Calu3 (cell line): ENCODE results near the gene NMRAL1. TPM values are rescaled to one million over a fixed set of nuclear protein-coding genes. Genes with fewer than 3 reads are reported as not detected.

ENCODE experiments used
- BruUV-seq: library from RNA; stranded (reverse); fragments of 400-500 nt; replicated peaks from 2 replicates; lab custom pipeline; 2021; lab: Mats Ljungman, UMichigan
- CTCF ChIA-PET: fragments of 300-600 bp; sonication (Branson Sonifier 250); formaldehyde crosslinking; loops from one replicate; lab custom pipeline; 2022; ENCODE audit warnings: antibody characterized with exemption; lab: Charles Lee
- DNase-seq: peaks from one replicate; pipeline ENCODE4 v3.0.0; 2022
- H3K27ac Mint-ChIP-seq: one replicate; pipeline ENCODE4 v1.8.0; 2022; ENCODE audit warnings: mixed read lengths; ENCODE audit not compliant: unreplicated experiment
- H3K27me3 Mint-ChIP-seq: one replicate; pipeline ENCODE4 v1.8.0; 2022; ENCODE audit warnings: mixed read lengths; ENCODE audit not compliant: unreplicated experiment
- H3K36me3 Mint-ChIP-seq: one replicate; pipeline ENCODE4 v1.8.0; 2022; ENCODE audit warnings: mild to moderate bottlenecking, moderate library complexity, mixed read lengths; ENCODE audit not compliant: insufficient read depth, unreplicated experiment
- H3K4me1 Mint-ChIP-seq: one replicate; pipeline ENCODE4 v1.8.0; 2022; ENCODE audit warnings: mild to moderate bottlenecking, low read depth, mixed read lengths; ENCODE audit not compliant: unreplicated experiment
- H3K4me3 Mint-ChIP-seq: one replicate; pipeline ENCODE4 v1.8.0; 2022; ENCODE audit warnings: mild to moderate bottlenecking, low read depth, moderate library complexity, mixed read lengths; ENCODE audit not compliant: unreplicated experiment
- H3K9me3 Mint-ChIP-seq: one replicate; pipeline ENCODE4 v1.8.0; 2022; ENCODE audit warnings: low read depth, mixed read lengths; ENCODE audit not compliant: unreplicated experiment
- CTCF ChIP-seq: fragments of 200-600 bp; IDR thresholded peaks from one replicate; pipeline ENCODE4 v1.8.0; 2022; ENCODE audit warnings: antibody characterized with exemption; ENCODE audit not compliant: unreplicated experiment
- intact Hi-C: fragments of 100-400 bp; cut with micrococcal nuclease; formaldehyde crosslinking; loops from one replicate; pipeline ENCODE4 v1.10.0; 2022; ENCODE audit not compliant: unreplicated experiment
- total RNA-seq: library from RNA; stranded (reverse); gene quantifications from 2 replicates; pipeline ENCODE4 v1.2.3, GENCODE V29; 2022

The NMRAL1 gene
- total RNA-seq, 1 experiment from 2014 or later, result 101 TPM

GRCh38 chr16:4500272-4500671 is 25.8 kb upstream of the NMRAL1 start:
- TF ChIP-seq CTCF, result no peak
- intact Hi-C loops, result no loop called here
- Mint-ChIP-seq H3K27me3 (no peaks in the 10 kb centered on the region), H3K36me3 (peaks cover 24% of the 10 kb centered on the region), H3K27ac (no peak overlapping the region), H3K4me3 (no peak overlapping the region), H3K9me3 (no peaks in the 10 kb centered on the region), H3K4me1 (peaks cover 64% of the 10 kb centered on the region)
- CTCF ChIA-PET, result interaction anchor here (0.6 to 1.5 kb wide), 11 partner anchors 9 to 85 kb away, joined by 3 to 6 read pairs (median 4); partner anchors contain the start of gene HMOX2
- no TSS peak for BruUV-seq
- peak; percentile 32 for DNase-seq

DNA sequence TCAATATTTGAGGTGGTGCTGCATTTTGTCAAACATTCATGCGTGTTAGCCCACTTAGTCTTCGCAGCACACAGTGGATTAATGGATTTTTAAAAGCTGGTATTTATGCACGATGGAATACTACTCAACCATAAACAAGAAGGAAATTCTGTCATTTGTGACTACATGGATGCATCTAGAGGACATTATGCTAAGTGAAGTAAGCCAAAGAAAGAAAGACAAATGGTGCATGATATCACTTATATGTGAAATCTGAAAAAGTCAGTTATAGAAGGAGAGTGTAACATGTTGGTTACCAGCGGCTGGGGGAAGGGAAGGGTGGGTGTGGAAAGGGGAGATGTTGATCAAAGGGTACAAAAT is 24.8 kb upstream of the NMRAL1 start:
- peaks cover 24% of the 10 kb centered on the region for H3K36me3 Mint-ChIP-seq
- H3K4me3 Mint-ChIP-seq, result no peak overlapping the region
- peak overlapping the region; percentile 28 for H3K27ac Mint-ChIP-seq
- H3K4me1 Mint-ChIP-seq, result peaks cover 75% of the 10 kb centered on the region
- TF ChIP-seq CTCF, result no peak
- H3K9me3 Mint-ChIP-seq, result no peaks in the 10 kb centered on the region
- no TSS peak for BruUV-seq
- no peak for DNase-seq
- CTCF ChIA-PET, result interaction anchor here (0.7 to 1.2 kb wide), 2 partner anchors 10 to 18 kb away, joined by 3 read pairs; no protein-coding TSS in a partner anchor
- no peaks in the 10 kb centered on the region for H3K27me3 Mint-ChIP-seq
- intact Hi-C loops, result no loop called here

GRCh38 chr16:4498546-4499195 is 24.2 kb upstream of the NMRAL1 start:
- Mint-ChIP-seq H3K27ac (peak overlapping the region; percentile 28), H3K27me3 (no peaks in the 10 kb centered on the region), H3K9me3 (no peaks in the 10 kb centered on the region), H3K4me3 (no peak overlapping the region), H3K36me3 (peaks cover 25% of the 10 kb centered on the region), H3K4me1 (peaks cover 75% of the 10 kb centered on the region)
- no peak for DNase-seq
- intact Hi-C loops, result no loop called here
- CTCF ChIA-PET, result interaction anchor here (0.7 to 1.2 kb wide), 2 partner anchors 9 to 18 kb away, joined by 3 read pairs; no protein-coding TSS in a partner anchor
- BruUV-seq, result no TSS peak
- no peak for TF ChIP-seq CTCF

GRCh38 chr16:4496305-4496704 is 21.9 kb upstream of the NMRAL1 start:
- intact Hi-C loops, result no loop called here
- DNase-seq, result peak; percentile 28
- Mint-ChIP-seq H3K9me3 (no peaks in the 10 kb centered on the region), H3K36me3 (peaks cover 13% of the 10 kb centered on the region), H3K27me3 (no peaks in the 10 kb centered on the region), H3K4me3 (peak overlapping the region; percentile 26), H3K4me1 (peaks cover 77% of the 10 kb centered on the region), H3K27ac (peak overlapping the region; percentile 58)
- no TSS peak for BruUV-seq
- TF ChIP-seq CTCF, result no peak
- CTCF ChIA-PET, result interaction anchor here (0.6 to 1.4 kb wide), 2 partner anchors 10 to 228 kb away, joined by 3 read pairs; no protein-coding TSS in a partner anchor
